Activated effector memory CD4-positive, alpha-beta T cell treated with Interleukin-2 at 50 U/mL for 16 hours (primary cell): Measurements from ENCODE around the gene M1AP.
"Not testable (repeated sequence)": the region's sequence is repeated elsewhere in the genome, so short reads cannot be mapped to it uniquely, and the experiment has no call there.

ENCODE experiments used
- DNase-seq: peaks from one replicate; pipeline ENCODE4 v3.0.0-alpha.2; 2020

The M1AP gene

DNA sequence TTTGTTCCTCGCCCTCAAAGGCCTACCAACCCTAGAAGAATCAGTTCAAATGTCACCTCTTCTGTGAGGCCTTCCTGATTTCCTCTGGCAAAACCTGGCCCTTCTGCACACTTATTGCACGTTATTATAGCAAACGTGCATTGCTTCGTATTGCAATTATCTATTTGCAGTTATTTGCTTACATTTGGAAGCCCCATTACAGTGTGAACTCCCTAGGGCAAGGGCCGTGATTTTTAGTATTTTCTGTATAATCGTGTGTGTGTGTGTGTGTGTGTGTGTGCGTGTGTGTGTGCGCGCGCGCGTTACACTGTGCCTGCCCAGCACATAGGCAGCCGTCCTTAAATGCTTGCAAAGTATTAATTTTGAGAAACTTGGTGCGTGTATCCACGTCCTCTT lies 5.5 kb upstream of the M1AP start:
- DNase-seq: no peak

DNA sequence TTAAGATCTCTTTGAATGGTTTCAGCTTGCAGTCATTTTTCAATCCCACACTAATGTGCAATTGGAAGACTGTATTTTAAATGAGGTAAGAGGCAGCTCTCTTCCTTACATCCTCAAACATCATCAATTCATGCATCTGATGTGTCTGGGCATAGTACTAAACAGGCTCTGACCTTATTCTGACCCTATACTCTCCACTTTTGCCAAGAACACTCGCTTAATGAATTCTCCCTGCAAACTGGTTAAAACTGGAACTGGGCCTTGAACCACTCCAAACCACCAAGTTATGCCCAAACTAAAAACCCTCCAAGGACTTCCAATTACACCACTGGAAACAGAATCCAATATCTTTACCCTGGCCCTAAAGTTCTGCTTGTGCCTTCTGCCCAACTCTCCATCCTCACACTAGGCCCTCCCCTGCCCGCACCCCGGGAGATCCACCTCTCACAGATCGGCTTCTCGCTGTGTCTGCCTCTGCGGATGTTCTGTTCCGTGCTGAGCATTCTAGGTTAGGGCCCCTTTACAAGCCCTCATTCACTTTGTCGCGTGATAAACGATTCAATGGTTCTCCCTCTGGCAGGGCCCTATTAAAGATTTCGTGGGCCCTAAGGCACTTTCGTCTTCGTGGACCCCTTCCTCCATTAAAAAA lies 1.2 kb downstream of the M1AP start:
- DNase-seq: no peak

DNA sequence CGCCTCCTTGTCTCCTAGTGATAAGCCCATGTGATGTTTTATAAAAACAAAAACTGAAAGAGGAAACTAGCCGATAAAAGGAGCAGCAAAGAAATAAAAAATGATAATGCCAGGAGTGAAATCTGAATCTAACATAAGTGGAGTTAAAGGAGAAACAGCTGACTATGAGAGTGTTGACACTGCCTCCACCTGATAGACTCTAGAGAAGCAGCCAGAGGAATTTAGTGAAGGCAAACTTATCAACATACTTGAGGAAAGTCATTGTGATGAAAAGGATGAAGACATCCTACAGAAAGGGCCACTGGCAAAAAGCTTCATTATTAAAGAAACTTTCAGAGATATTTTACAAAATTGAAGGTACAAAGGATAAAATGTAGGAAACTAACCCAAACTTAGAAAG lies 1.9 kb downstream of the M1AP start:
- no peak for DNase-seq

DNA sequence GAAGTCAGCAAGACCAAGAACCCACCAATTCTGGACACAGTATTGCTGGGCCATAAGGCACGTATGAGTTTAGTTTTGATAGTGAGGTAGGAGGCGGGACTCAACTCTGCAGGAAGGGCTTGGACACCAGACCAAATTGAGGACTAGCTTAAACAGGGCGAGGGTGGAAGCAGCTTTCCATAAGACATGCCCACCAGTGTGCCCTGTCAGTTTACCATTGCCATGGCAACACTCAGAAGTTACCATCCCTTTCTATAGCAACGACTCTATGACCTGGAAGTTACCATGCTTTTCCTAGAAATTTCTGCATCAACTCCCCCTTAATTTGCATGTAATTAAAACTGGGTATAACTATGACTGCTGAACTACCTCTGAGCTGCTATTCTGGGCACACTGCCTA lies 2.8 kb downstream of the M1AP start:
- DNase-seq: no peak

DNA sequence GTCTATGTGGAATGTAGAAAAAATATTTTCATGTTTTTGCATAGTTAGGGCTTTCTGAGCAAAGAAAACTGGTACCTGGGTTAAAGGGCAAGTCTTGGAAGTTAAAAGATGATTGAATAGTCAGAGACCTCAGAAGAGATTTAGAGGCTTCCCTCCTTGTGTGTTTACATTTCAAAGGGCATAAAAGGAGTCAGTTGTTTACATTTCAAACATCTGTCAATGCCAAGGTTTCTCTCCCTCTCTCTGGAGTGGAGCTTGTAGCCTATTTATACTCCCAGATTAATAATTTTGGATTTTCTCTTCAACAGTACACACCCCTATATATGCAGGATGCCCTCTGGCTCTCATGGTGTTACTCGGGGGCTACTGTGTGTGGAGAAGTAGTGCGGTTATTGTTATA lies 8.6 kb downstream of the M1AP start:
- DNase-seq: no peak

DNA sequence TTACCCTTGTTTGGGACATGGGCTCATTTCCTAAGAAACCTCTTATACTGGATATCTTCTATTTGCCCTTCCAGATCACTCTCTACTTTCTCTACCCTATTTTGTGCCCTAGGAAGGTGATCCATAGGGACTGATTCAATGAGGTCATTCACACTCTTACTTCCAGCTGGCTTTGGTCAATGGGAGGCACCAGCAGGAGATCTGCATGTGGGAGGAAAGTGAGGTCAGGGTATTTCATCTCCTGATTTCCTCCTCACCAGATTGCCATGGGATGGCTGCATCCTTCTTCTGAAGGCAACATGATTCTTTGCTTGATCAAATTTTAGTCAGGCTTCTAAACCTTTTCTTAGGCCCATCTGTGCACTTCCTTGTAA lies 15.2 kb downstream of the M1AP start:
- no peak for DNase-seq

DNA sequence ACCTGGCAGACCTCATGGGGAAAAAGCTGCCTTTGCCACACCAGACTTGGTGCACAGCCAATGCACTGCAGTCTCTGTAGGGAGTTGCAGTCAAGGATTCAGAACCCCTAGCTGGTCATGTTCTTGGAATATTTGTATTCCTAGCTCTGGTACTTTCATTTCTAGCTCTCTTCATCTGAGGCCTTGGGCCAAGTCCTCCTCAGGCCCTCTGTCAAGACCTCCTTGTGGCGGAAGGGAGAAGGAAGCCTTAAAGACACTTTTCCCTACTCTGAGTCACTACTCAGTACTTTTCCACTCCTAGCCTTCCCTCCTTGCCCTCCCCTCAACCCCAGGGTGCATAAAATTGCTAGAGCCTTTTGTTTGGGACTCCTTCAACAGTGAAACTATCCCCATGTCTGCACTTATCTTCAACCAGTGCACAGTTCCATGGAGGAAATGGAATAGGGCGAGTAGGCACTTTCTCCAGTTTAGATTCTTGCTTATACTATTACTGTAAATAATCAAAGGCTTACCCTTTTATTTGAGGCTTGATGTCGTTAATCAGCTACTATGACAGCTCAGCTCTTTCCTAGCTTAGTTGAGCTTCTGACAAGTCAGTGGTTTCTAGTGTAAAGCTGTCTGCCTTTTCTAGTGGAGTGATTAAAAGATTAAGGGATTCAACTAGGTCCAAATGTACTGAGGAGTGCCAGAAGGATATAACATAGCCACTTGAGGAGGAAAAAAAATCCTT lies 15.8 kb downstream of the M1AP start:
- DNase-seq: no peak

DNA sequence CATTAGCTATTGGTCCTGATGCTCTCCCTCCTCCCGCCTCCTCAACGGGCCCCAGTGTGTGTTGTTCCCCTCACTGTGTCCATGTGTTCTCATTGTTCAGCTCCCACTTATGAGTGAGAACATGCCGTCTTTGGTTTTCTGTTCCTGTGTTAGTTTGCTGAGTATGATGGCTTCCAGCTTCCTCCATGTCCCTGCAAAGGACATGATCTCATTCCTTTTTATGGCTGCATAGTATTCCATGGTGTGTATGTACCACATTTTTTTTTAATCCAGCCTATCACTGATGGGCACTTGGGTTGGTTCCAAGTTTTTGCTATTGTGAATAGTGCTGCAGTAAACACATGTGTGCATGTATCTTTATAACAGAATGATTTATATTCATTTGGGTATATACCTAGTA lies 17.7 kb downstream of the M1AP start:
- not testable (repeated sequence) for DNase-seq

DNA sequence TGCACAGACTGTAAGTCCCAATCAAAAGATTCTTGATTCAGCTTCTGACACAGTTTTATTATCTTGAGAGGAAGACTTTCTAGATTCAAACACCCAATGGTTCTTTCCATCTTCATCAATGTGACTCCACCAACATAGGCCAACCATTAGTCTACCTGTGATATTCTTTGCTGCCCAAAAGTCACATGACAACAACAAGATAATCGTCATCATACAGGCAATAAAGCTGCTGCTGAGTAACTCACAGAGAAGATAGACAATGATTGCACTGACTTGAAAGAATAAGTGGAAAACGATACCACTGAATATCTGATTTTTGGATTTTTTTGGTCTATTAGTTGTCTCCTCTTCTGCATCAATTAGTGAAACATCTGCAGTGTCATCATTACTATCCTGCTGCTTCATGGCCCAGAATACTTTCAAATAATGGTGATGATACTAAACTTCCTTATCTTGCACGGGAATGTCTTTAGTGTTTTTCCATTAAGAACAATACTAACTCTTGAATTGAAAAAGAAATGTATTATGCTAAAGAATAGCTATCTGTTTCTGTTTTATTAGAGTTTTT lies 19.5 kb downstream of the M1AP start:
- DNase-seq: no peak

DNA sequence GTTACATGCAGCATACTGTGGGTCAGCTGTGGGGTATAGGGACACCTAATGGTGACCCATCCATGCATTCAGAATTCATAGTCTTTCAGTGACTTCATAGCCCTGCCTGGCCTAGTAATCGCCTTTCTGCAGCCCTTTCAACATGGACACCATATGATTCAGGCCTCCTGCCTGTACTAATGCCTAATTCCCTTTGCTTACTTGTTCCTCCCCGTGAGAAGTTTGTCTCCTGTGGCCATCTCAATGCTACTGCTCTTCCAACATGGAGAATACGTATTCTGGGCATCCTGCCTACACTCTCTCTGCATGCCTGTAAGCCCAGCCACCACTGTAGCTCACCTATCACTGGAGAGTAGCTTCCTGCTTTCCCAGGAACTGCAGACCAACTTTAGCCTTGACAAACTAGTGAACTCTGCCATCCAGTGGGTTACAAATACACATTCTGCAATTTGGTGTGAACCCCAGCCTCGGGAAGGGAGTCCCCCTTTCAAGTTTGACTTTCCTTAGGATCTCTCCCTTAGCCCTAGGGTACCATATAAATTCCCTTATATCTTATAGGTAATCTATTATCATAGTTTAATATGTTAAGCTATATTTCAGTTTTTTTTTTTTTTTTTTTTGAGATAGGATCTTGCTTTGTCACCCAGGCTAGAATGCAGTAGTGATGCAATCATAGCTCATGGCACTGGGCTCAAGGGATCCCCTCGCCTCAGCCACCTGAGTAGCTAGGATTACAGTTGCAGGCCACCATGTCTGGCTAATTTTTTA lies 22.3 kb downstream of the M1AP start:
- DNase-seq: no peak

DNA sequence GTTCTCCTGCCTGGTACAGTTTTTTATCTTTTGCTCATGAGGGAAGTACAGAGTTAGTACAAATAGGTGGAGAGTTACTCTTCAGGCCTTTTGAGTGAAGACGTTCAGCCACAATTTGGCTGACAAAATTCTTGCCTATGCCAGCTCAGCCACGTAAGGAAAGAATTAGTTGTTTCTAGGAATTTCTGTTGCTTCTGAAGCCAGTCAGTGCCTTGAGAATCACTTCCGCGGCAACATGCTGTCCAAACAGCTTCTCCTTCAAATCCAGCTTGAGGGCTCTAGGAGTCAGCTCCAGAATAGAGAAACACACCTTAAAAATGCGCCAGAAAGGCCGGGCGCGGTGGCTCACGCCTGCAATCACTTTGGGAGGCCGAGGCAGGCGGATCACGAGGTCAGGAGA lies 27.5 kb downstream of the M1AP start:
- DNase-seq: no peak

DNA sequence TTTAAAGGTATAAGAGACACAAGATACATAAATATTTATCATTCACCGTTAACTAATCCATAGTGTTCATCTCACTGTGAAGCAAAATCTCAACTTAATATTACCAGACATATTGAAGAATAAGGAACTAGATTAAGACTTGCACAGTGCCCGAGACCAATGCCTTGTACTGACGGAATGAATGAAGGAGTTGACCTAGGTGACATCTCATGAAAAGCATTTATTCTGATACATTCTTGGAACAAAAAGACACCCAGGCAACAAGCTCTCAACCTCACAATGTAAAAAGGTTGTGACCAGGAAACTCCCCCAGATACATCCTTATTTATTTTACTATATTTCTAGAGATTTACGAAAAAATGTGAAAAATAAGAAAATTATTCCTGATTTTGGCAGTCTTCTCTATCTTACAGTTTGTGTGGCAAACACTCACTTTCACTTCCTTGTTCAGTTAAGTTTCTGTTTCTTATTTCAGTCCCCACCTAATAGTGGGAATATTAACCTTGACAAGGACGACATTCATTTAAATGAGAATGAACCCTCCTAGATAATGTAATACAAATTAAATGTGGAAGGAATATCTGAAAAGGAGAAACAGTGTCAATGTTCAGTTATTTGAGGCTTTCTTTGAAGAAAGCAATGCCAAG lies 28.4 kb downstream of the M1AP start:
- no peak for DNase-seq

DNA sequence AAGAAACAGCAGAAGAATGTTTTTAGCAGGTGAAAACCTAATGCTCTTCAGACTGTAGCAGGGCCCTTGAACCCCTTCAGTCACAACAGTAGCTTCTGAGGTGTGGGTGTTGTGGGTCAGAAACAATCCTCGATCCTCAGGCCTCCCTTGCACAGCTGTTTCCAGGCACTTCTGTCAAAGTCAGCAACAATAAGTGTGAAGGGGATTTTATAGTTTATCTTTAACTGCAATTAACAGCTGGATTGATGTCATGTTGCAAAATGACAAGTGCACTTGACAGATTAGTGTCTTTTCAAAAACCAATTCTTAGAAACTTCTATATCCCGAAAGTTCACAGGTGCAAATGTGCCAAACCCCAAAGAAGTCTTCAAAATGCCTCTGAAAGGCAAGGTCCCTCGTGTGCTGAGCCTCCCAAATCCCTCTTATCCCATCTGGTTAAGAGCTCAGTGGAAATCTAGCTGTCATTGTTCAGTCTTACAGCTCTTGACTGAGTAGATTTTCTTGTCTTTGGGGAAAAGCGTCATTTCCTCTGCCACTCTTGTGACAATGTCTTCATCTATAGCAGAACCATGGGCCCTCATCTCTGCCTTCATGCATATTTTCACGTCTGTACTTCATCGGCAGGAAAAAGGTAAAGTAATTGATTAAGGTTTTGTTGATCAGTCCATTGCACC lies 29.6 kb downstream of the M1AP start:
- no peak for DNase-seq

DNA sequence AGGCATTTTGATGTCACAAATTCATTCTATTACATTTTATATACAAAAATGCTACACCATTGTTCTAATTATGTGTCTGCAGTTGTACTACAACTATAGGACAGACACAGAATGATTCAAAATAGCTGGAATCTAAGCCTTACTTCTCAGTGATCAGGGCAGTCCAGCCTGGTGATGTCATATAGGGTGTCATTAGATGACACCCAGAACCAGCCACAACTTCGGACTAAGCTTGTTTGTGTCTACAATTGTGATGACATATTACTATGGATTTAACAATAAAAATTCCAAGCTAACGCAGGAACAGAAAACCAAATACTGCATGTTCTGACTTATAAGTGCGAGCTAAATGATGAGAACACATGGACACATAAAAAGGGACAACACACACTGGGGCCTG lies 31.0 kb downstream of the M1AP start:
- no peak for DNase-seq

DNA sequence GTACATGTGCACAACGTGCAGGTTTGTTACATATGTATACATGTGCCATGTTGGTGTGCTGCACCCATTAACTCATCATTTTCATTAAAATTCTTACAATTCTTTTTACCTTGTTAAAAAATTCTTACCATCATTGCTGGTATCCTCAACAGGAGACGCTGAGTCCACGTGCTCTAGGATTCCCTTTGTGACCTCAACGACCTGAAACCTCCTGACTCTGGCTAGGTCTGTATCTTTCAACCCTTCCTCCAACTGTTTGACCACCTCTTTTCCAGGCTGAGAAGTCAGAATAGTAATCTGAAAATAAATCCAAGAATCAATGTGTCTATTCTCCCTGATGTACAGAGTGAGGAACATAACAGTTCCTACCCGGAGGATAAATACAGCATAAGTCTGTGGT lies 41.2 kb downstream of the M1AP start:
- no peak for DNase-seq

DNA sequence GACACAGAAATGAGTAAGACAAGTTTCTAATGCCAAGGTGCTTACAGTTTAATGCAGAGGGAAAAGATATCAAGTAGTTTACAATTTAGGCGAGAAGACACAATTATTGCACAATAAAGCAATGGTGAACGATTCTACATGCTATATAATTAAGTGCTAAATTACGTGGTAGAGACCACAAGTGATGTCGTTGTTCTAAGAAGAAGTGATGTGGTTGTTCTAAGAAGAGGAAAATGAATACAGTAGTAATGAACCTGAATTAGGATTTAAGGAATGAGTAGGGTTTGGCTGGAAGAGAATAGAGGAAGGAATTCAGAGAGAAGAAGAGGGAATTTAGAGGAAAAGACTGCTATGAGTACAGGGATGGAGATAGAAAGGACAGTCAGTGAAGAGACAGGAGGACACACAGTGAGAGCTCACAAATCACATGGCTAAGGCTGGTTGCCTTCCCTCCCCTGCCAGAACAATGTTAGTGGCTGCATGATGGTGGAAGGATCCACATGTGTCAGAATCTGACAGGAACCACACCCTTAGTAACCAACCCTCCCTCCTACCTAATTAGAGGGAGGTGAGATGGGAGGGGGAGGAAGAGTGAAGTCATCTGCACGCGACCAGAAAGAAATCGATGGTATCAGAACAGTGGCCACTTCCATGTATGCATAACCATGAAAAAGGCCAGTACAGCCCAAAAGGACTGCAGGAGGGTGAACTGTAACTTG lies 44.7 kb downstream of the M1AP start:
- DNase-seq: no peak

DNA sequence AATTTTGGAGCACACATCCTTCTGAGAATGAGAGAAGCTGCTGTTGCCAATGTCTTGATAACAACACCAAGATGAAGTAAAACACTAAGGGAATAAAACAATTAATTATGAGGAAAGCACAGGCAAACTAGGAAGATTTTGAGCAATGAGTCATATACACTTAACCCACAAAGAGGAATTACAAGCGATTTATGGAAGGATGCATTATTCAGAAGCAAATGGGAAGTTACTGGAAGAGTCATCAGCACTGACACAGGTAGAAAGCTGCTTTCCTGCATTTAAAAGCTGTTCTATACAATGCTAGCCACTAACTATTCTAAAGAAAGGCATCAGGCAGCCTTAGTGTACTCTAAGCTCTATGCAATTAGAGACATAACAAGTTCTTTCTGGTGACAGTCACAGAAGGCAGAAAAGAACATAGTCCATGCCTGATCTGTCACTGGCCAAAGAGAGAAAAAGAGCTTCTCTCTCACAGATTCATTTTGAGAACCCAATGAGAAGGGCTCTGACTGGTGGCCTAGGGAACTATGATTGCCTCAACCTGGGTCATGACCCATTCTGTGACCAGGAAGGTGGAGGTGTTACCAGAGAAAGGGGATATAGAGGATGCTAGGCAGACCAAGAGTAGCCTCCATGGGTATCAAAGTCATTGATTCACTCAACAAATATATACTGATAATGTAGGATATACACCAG lies 45.4 kb downstream of the M1AP start:
- DNase-seq: no peak

DNA sequence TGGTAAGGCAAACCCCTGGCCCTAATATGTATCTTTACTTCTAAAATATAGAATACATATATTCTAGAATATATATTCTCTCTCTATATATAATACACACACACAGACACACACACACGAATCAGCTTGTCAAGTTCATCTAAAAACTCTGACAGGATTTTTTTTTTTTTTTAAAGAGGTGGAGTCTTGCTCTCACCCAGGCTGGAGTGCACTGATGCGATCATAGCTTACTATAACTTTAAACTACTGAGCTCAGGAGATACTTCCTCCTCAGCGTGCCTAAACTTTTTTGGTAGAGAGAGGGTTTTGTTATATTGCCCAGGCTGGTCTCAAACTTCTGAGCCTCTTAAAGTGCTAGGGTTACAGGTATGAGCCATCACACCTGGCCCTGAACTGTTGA lies 48.5 kb downstream of the M1AP start:
- no peak for DNase-seq

DNA sequence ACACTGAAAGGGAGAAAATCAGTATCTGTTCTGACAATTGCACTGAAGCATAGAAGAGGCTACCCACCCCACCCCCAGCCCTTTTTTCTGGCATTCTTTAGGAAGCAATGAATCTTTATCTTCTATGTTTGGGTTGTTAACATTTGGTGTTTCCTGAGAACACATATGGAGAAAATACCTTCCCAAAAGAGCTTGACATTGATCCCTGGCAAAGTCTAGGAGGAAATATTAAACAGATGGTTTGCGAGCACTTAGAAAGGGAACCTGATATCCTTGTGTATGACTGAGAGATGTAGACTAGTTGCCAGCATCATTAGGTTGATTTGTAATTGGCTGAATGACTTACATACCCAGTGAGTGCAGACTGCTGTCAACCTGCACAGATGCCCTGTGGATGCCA lies 50.7 kb downstream of the M1AP start:
- no peak for DNase-seq

DNA sequence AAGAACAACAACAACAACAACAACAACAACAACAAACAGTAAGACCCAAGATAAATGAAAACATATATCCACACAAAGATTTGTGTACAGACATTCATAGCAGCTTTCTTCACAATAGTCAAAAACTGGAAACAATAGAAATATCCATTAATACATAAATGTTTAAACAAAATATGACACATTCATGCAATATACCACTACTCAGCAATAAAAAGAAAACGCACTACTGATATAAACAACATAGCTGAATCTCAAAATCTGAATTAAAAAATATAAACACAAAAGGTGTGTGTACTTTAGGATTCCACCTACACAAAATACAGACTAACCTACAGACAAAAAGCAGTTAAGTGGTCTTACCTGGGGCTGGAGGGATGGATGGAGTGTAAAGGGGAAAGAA lies 51.5 kb downstream of the M1AP start:
- no peak for DNase-seq
